ENCODE data around the gene ZNF276. TPM values are rescaled to one million over a fixed set of nuclear protein-coding genes. Genes with fewer than 3 reads are reported as not detected.

ZNF276 gene
- total RNA-seq, 1 experiment from 2014 or later: 30.1 TPM

DNA sequence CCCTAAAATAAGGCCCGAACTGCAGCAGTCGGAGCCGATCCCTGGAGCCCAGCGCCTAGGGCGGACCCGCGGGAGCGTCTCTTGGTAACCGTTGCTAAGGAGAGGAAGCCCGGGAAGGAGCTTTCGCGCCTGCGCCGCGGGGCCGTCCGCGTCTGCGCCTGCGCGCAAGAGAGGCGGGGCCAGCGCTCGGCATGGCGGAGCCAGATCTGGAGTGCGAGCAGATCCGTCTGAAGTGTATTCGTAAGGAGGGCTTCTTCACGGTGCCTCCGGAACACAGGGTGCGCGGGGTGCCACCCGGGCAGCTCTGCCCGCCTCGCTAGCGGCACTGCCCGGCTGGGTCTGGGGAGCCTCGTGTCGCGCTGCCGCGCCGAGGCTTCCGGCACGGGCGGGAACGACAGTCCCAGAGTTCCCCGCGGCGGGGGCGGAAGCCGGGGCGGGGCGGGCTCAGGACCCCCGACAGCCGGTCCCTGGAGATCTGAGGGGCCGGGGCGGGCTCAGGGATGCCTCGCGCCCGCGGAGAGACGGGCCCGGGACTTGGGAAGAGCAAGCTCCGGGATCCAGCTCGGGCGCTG lies 34.7 kb upstream of the ZNF276 start, which contains the start of gene CDK10:
TSS of gene CDK10 (plus strand) at position 170 of the 572 bp plus-strand sequence. CDS start at position 192, 22 bp downstream.
- intact Hi-C loops (cut with micrococcal nuclease): no loop called here

DNA sequence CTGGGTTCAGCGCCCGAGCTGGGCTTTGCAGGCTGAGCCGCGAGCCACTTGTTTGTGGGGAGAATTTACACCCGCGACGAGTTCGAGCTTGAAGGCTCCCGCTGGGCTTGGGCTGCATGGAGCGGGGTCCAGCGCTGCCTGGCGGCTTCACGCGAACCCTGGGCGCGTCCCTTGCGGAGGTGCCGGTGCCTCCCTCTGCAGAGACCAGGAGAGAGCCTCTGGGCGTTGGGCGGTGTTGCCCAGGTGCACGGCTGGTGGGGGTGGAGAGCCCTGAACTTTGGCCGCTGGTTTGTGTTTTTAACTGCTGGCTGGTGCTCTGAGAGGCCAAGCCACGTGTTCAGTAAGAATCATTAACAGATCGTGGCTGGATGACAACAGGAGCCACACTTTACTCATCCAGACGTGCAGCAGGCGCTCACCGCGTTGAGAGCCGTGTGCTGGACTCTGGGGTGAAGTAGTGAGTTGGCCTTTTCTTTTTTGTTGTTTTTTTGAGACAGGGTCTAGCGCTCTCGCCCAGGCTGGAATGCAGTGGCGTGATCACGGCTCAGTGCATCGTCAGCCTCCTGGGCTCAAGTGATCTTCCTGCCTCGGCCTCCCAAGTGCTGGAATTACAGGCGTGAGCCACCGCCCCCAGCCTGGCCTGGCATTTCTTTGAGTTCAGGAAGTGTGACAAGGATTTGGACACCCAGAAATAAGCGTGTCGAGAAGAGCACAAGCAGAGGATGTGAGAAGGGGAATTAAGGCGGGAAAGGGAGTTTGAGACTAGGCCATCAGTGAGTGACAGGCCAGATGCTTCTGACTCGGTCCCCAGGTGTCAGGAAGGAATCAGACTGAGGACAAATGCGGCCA lies 34.0 kb upstream of the ZNF276 start:
- Histone ChIP-seq H3K4me1 (ENCODE audit: insufficient read depth, low read length) (peaks cover 6% of the 10 kb centered on the region; the same call in 1 of the 2 replicates), H3K27ac (ENCODE audit: low read length) (peak overlapping the region; percentile 79), H3K79me2 (ENCODE audit: low read length) (peaks cover 27% of the 10 kb centered on the region), H3K9me3 (ENCODE audit: low read length) (no peaks in the 10 kb centered on the region), H2AFZ (ENCODE audit: low read length) (peak overlapping the region; percentile 77), H4K20me1 (ENCODE audit: low read length) (no peaks in the 10 kb centered on the region), H3K36me3 (ENCODE audit: low read depth, low read length) (peaks cover 4% of the 10 kb centered on the region; the same call in 1 of the 2 replicates), H3K9me2 (replicated peaks; ENCODE audit: low read length) (no peaks in the 10 kb centered on the region), H3F3A (ENCODE audit: low read length, unreplicated experiment) (no peaks in the 10 kb centered on the region), H3K4me2 (ENCODE audit: low read length) (peak overlapping the region; percentile 86), H3K9ac (ENCODE audit: low read length) (peak overlapping the region; percentile 97), H3K27me3 (ENCODE audit: low read length) (no peaks in the 10 kb centered on the region), H3K4me3 (ENCODE audit: low read length) (peak overlapping the region; percentile 76)
- intact Hi-C loops (cut with micrococcal nuclease): no loop called here
- ChIA-PET CTCF (interaction anchor here (0.6 kb wide), 1 partner anchor 331 kb away, joined by 3 read pairs; no protein-coding TSS in a partner anchor), POLR2A (ENCODE audit: unreplicated experiment) (interaction anchor here (0.5 kb wide), 1 partner anchor 111 kb away, joined by 3 read pairs; no protein-coding TSS in a partner anchor)
- peak; percentile 34 for DNase-seq
- ATAC-seq: peak; percentile 52
- TSS peak; percentile 51 for BruUV-seq (replicated peaks)
- TF ChIP-seq, protein P1, sequence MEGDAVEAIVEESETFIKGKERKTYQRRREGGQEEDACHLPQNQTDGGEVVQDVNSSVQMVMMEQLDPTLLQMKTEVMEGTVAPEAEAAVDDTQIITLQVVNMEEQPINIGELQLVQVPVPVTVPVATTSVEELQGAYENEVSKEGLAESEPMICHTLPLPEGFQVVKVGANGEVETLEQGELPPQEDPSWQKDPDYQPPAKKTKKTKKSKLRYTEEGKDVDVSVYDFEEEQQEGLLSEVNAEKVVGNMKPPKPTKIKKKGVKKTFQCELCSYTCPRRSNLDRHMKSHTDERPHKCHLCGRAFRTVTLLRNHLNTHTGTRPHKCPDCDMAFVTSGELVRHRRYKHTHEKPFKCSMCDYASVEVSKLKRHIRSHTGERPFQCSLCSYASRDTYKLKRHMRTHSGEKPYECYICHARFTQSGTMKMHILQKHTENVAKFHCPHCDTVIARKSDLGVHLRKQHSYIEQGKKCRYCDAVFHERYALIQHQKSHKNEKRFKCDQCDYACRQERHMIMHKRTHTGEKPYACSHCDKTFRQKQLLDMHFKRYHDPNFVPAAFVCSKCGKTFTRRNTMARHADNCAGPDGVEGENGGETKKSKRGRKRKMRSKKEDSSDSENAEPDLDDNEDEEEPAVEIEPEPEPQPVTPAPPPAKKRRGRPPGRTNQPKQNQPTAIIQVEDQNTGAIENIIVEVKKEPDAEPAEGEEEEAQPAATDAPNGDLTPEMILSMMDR (conservative IDR thresholded peaks at IDR 0.05; ENCODE audit: low read depth, low read length): no peak
- TF ChIP-seq EZH2phosphoT487 (IDR thresholded peaks at IDR 0.05; ENCODE audit: borderline replicate concordance, low read length) (no peak), EZH2 (IDR thresholded peaks at IDR 0.05; ENCODE audit: low read length, unreplicated experiment) (no peak)

More for the DNA sequence above, 34.7 kb upstream of the ZNF276 start, which contains the start of gene CDK10:
- DNase-seq (peak; percentile 90), ATAC-seq (peak; percentile 91)
- TF ChIP-seq, protein P1 (conservative IDR thresholded peaks at IDR 0.05; ENCODE audit: low read depth, low read length): no peak
- Histone ChIP-seq H3K9me2 (replicated peaks; ENCODE audit: low read length) (no peaks in the 10 kb centered on the region), H3K36me3 (ENCODE audit: low read depth, low read length) (peaks cover 4% of the 10 kb centered on the region; the same call in 1 of the 2 replicates), H3K27ac (ENCODE audit: low read length) (peak within 1 kb of the TSS; percentile 79), H3K4me1 (ENCODE audit: insufficient read depth, low read length) (peaks cover 6% of the 10 kb centered on the region; the same call in 1 of the 2 replicates), H3K9ac (ENCODE audit: low read length) (peak within 1 kb of the TSS; percentile 97), H3K9me3 (ENCODE audit: low read length) (no peaks in the 10 kb centered on the region), H3K4me2 (ENCODE audit: low read length) (peak within 1 kb of the TSS; percentile 86), H3K27me3 (ENCODE audit: low read length) (no peaks in the 10 kb centered on the region), H3F3A (ENCODE audit: low read length, unreplicated experiment) (no peaks in the 10 kb centered on the region), H3K79me2 (ENCODE audit: low read length) (peaks cover 27% of the 10 kb centered on the region), H4K20me1 (ENCODE audit: low read length) (no peaks in the 10 kb centered on the region), H2AFZ (ENCODE audit: low read length) (peak within 1 kb of the TSS; percentile 77), H3K4me3 (ENCODE audit: low read length) (peak within 1 kb of the TSS; percentile 76)
- ChIA-PET CTCF (interaction anchor here (0.6 kb wide), 1 partner anchor 332 kb away, joined by 3 read pairs; no protein-coding TSS in a partner anchor), POLR2A (ENCODE audit: unreplicated experiment) (interaction anchor here (0.5 to 0.7 kb wide), 2 partner anchors 111 to 286 kb away, joined by 3 read pairs; no protein-coding TSS in a partner anchor)
- BruUV-seq (replicated peaks): no TSS peak

All from PC-3 (cell line).